Measurements from ENCODE around the gene ERAL1.

GRCh38 chr17:28881533-28882056 lies 26.8 kb downstream of the ERAL1 start:
- TF ChIP-seq POLR2A (IDR thresholded peaks at IDR 0.05; ENCODE audit: low read depth, low read length) (no peak), POLR2AphosphoS5 (IDR thresholded peaks at IDR 0.05; ENCODE audit: low read depth, low read length) (no peak)
